OCI-LY7 (cell line): ENCODE data around the gene GCSAML.

Source experiments
- EZH2phosphoT487 ChIP-seq: fragments of 200-600 bp; sonication (generic); IDR thresholded peaks from 2 replicates; pipeline ENCODE4 v1.6.1; 2018; ENCODE audit warnings: low read depth, borderline replicate concordance, mild to moderate bottlenecking, mixed run types, antibody characterized with exemption, low read length, moderate library complexity, mixed read lengths
- TF ChIP-seq, protein P1 (sequence below): fragments of 200-600 bp; sonication (generic); conservative IDR thresholded peaks from 2 replicates; pipeline ENCODE4 v1.5.1; 2014; ENCODE audit warnings: mild to moderate bottlenecking, antibody characterized with exemption, low read length, moderate library complexity, mixed read lengths

DNA sequence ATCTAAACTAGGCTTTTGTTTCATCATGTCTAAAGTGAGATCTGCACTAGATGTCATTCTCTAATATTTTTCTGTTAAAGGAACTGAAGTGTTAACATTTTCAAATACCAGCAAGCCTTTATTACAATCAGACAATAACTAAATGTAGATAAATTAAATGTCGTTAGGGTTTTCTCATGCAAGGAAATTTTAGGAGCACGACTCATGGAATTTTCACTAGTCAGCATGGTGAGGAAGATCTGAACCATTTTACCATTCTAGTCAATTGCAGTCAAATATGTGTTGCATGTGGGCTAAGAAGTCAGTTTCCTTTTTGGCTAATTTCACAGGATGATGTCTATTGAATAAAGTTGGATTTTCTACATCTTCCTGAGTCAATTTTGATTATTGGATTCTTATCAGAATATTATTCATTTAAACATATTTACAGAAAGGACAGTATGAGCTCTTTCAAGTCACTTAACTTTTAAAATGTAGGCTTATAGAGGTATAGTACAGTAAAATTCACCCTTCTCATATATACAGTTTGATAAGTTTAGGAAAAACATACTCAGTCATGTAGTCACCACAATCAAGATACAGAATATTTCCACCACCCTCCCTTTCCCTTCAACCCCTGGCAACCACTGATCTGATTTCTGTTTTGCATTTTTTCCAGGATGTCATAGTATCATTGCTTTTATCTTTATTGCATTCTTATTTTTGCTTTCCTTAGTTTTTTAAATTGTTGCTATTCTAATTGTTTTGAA, 9.2 kb downstream of the GCSAML start:
- TF ChIP-seq EZH2phosphoT487 = no peak
- TF ChIP-seq, protein P1, sequence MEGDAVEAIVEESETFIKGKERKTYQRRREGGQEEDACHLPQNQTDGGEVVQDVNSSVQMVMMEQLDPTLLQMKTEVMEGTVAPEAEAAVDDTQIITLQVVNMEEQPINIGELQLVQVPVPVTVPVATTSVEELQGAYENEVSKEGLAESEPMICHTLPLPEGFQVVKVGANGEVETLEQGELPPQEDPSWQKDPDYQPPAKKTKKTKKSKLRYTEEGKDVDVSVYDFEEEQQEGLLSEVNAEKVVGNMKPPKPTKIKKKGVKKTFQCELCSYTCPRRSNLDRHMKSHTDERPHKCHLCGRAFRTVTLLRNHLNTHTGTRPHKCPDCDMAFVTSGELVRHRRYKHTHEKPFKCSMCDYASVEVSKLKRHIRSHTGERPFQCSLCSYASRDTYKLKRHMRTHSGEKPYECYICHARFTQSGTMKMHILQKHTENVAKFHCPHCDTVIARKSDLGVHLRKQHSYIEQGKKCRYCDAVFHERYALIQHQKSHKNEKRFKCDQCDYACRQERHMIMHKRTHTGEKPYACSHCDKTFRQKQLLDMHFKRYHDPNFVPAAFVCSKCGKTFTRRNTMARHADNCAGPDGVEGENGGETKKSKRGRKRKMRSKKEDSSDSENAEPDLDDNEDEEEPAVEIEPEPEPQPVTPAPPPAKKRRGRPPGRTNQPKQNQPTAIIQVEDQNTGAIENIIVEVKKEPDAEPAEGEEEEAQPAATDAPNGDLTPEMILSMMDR = no peak
